Measurements from ENCODE around the gene ZNF410.

DNA sequence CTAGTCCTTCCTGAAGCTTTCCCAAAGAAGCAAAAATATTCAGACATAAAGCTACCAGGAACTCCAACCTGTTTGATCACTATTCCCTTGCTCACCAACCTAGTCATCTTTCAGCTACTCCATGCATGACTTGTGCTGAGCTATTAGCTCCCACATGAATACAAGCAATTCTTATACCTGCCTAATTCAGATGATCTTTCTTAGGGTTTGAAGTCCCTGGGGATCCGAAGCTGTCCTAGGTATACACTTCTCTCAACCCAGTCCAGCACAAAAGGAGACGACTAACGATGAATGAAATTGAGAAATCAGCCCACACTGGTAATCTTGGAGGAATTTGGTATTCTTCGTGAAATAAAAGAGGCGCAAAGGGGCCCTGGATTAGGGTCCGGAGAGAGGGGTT, 35.7 kb upstream of the ZNF410 start:
- TF ChIP-seq, protein P1, sequence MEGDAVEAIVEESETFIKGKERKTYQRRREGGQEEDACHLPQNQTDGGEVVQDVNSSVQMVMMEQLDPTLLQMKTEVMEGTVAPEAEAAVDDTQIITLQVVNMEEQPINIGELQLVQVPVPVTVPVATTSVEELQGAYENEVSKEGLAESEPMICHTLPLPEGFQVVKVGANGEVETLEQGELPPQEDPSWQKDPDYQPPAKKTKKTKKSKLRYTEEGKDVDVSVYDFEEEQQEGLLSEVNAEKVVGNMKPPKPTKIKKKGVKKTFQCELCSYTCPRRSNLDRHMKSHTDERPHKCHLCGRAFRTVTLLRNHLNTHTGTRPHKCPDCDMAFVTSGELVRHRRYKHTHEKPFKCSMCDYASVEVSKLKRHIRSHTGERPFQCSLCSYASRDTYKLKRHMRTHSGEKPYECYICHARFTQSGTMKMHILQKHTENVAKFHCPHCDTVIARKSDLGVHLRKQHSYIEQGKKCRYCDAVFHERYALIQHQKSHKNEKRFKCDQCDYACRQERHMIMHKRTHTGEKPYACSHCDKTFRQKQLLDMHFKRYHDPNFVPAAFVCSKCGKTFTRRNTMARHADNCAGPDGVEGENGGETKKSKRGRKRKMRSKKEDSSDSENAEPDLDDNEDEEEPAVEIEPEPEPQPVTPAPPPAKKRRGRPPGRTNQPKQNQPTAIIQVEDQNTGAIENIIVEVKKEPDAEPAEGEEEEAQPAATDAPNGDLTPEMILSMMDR (IDR thresholded peaks at IDR 0.05 in 4 of 5, conservative IDR thresholded peaks at IDR 0.05 in 1 of 5): no peak
- no peak for TF ChIP-seq POLR2A (IDR thresholded peaks at IDR 0.05)
